NCI-H345 treated with DMSO at 0.1 percent for 48 hours (cell line): ENCODE results near the gene IGSF21.

Experiments
- DNase-seq: peaks from one replicate; lab custom pipeline; 2025; ENCODE audit not compliant: unreplicated experiment; lab: John Stamatoyannopoulos, UW

The IGSF21 gene

DNA sequence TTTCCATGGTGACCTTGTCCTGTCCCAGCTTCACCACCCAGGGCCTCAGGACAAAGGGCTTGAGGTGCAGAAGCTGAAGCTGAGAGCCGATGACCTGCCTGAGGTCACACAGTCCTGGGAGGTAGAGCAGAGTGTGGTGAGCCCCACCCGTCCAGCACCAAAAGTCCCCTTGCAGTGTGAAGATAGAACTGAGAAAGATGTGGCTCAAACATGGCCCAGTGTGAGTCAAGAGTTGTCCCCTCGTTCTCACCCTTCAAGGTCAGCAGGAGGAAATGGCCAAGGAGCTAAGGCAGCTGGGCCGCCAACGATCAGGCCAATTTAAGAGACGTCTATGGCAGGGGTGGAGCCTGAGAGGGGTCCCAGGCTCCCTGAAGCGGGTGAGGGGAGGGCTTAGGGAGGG is 215.7 kb downstream of the IGSF21 start:
- no peak for DNase-seq

DNA sequence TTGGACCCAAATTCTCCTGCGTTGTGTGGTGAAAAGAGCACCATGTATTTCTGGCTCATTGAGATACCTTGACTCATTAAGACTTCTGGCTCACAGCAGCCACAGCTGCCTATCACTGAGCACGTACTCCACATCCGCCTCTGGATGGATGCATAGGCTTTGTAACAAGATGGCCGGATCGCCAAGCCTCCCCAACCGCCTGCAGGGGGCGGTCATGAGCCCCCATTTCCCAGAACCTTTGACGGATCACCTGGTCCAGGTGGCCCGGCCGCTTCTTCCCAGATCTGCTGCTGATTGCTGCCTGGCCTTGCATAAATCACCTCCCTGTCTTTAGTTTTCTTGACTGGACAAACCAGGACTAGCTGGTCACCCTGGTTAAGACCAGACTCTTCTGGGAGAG is 216.6 kb downstream of the IGSF21 start:
- DNase-seq, result no peak

DNA sequence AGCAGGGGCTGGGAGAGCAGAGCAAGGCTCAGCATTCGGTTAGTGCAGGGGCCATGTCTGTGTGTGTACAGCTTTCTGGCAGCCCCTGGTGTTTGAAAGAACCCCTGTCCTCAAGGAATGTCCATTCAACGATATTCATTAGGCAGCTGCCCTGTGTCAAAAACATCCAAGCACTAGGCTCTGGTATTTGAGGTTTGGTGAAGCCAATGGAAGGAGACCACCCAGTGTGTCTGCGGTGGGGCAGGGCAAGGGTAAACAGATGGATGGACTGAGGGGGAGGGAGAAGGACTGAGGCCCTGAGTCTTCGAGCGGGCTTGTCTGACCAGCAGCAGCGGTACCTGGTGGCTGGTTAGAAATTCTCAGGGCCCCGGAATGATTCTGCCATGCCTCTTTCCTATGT is 217.5 kb downstream of the IGSF21 start:
- DNase-seq, result no peak

DNA sequence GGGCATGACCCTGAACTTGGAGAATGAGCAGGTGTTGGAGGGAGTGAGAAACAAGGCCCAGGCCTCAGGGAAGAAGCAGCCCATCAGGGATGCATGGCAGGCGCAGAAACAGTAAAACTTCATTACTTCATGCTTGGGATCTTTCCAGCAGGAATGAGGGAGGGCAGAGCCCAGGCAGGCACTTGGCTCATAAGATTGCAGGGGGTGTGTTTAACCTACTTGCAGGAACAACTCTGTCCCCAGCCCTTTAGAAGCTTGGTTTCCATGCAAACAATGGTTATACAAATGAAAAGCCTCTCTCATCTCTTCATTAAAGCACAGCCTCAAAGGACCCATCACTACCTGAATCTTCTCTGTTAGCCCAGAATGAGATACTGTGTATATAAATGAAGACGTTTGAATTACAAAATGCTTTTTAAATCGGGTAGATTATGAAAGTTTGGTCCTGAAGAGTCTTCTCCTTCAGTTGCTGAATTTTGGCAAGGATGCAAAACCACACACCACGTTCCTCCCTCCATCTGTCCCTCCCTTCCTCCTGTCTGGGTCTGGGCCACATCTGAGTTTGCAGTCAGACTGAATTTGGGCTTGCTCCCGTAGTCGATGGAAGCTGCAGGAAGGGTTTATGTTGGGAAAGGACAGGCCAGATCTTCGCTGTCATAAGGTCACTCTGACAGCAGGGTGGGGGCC is 218.8 kb downstream of the IGSF21 start:
- no peak for DNase-seq

DNA sequence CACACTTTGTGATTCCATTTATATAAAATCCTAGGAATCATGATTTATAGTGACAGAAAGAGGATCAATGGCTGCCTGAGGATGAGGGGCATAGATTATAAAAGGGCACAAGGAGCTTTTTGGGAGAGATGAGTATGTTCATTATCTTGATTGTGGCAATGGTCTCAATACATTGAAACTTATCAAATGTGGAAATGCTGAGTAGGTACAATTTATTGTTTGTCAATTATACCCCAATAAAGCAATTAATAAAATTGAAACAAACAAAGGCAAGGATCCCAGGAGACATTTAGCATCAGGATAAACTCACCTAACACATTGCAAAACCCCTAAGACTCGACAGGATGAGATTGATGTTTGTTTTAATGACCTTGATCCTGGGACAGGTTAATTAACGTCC is 220.1 kb downstream of the IGSF21 start:
- no peak for DNase-seq

DNA sequence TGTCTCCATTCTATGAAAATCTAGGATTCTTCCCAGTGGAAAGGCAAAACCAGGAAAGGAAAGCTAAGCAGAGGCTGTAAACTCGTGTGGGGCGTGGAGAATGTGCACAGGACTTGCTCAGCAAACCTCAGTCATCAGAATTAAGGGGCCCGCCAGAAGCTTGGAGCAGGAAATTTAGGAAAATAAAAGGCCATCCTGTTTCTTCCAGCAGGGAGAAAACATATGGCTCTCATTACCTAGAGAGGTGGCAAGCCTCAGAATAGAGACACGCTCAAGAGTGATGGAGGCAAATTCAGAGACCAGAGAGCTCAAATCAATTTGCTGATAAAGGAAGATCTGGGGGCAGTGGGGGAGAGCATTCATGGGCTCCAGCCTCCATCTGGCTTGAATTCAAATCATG is 221.2 kb downstream of the IGSF21 start:
- DNase-seq, result no peak

DNA sequence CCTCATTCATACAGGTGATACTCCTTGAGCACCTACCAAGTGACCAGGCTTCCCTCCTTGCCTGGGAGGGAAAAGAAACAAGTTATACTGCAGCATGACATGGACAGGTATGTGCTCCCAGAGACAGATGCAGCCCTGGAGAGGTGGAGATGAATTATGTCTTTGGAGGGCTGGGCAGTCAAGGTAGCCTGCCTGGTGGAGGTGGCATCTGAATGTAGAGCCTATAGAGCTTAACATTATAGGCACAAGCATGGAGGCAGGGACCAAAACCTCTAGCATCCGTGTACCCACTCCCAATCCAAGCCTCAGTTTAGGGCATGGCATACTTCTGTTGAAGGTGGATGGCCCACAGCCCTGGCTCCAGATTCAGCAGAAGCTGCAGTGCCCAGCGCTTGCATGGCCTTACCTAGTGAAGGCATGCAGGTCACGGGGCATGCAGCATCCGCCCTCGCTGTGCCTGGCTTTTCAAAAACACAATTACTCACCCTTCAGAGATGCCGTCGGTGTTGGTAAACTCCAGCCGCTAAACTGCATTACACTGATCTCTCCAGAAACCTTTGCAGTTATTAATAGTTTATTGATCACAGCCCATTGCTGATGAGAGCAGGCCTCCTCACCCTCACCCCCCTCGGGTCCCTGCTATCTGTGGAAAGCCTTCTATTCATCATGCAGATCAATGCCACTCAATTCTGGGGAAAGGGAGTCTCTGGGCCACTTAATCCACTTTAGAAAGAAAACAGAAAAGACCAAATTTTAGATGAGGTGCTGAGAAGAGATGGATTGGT is 222.1 kb downstream of the IGSF21 start:
- no peak for DNase-seq

DNA sequence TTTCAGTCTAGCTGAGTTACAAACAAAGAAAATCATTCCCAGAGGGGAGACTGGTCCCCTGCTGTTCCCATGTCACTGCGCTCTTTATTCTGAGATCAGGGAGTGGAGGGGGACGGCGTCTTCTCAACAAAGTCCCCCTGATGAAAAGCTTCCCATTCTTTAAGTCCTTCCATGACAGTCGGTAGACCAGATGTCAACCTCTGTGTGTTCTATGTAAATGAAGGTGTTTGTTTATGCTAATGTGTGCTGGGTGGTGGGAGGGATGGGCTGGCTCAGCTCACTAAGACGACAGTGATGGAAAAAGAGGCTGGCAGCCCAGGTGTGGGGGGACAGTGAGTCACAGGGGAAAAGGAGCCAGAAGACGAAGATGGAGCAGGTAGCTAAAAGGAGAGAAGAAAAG is 225.0 kb downstream of the IGSF21 start:
- DNase-seq, result peak; percentile 54

DNA sequence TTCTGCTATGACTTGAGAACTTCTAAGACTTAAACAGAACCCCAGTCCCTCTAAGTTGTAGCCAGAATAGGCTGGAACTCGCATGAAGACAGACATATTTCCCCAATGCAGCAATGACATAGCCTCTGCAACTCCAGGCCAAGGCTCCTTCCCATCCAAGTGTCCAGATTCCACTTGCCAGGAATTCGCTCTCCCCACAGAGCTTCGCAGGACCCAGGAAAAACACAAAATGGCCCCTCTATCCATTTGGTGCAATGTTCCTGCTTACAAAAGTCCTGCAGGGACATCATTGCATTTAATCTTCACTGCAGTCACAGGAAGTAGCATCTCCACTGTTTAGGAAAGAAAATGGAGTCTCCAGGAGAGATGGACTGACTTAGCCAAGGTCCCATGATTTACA is 225.6 kb downstream of the IGSF21 start:
- no peak for DNase-seq

DNA sequence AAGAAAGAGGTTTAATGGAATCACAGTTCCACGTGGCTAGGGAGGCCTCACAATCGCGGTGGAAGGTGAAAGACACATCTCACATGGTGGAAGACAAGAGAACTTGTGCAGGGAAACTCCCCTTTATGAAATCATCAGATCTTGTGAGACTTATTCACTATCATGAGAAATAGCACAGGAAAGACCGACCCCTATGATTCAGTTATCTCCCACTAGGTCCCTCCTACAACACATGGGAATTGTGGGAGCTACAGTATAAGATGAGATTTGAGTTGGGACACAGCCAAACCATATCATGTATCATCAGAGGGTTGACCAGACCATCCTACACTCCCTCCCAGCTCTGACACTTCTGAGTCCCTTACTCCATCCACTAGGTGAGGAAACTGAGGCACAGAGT is 229.2 kb downstream of the IGSF21 start:
- no peak for DNase-seq

DNA sequence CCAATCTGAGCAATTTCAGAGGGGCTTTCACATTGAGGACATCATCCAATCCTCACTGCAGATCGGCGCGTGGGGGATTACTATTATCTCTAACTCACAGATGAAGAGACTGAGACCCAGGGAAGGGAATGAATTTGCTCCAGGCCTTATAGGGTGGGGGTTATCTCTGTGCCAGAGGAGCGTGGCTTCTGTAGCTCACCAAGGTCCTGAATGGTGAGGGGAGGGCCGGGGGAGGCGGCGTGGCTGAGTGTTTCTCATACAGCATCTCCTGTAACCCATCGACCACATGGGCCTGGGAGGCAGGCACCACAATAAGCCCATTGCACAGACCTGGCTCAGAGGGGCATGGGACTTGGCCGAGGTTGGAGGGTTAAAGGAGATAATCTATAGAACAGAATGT is 230.2 kb downstream of the IGSF21 start:
- DNase-seq, result no peak

DNA sequence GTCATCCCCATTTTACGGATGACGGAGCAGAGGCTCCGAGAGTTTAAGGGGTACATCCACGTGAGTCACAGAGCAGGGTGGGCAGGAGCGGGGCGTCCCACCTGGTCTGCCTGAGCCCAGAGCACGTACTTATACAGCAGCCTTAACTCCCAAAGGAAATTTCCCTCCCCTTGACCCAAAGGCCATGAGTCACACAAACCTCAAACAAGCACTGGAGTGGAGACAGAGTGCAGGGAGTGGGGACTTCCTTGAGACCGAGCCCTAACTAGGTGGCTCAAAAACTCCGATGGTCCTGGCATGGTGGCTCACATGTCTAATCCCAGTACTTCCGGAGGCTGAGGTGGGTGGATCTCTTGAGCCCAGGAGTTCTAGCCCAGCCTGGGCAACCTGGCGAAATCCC is 231.6 kb downstream of the IGSF21 start:
- DNase-seq, result no peak

DNA sequence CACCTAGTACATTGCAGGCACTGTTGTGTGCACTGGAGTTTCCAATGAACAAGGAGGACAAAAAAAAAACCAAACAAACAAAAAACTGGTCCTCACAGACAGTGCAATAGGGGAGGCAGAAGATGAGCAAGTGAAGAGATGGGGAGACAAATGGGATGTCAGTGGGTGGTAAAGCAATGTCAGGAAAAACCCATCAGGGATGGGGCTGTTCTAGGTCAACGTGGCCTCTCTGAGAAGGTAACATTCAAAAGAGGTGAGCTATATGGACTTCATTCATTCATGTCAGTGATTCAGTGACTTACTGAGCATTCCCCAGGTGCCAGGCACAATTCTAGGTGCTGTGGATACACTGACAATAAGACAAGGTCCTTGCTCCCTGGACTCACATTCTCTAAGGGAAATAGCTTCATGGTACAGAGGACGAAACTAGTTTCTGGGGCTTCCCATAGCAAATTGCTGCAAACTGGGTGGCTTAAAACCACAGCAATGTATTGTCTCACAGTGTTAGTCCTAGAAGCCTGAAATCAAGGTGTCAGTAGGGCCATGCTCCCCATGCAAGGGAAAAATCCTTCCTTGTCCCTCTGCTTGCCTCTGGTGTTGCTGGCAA is 232.7 kb downstream of the IGSF21 start:
- DNase-seq, result no peak

DNA sequence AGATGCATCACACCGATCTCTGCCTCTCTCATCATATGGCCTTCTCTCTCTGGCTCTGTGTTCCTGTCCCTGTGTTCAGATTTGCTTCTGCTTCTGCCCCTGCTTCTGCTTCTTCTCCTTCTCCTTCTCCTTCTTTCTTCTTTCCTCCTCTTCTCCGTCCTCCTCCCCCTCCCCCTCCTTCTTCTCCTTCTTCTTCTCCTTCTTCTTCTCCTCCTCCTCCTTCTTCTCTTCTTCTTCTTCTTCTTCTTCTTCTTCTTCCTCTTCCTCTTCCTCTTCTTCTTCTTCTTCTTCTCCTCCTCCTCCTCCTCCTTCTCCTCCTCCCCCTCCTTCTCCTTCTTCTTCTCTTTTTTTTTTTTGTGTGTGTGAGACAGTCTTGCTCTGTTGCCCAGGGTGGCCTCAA is 233.2 kb downstream of the IGSF21 start:
- no peak for DNase-seq

DNA sequence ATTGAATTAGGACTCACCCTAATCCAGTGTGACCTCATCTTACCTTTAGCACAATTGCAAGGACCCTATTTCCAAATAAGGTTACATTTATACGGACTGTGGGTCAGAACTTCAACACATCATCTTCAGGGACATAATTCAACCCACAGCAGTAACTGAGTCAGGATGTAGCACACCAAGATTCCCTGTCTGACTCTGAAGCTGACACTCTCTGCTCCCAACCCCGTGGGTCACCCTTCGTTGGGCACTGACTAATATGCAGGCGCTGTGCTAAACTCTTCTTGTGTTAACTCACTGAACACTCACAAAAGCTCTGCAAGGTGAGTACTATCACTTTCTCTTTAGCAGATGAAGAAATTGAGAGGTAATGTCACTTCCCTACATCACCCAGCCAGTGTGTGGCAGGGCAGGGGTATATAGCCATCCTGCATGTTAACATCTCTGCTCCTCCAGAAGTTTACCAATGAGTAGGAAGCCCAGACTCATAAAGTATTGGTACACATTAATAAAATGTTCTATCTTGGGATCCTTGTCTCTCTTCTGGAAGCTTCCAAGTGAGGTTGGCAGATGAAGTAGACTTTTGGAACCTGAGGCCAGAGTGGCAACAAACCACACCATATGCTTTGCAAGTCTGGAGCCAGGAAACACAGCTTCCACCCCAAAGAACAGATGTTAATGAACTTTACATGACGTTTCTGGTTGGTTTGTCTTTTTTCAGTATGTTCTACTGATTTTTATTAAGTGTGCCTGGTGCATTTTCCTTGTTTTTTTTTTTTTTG is 233.9 kb downstream of the IGSF21 start:
- DNase-seq, result no peak

DNA sequence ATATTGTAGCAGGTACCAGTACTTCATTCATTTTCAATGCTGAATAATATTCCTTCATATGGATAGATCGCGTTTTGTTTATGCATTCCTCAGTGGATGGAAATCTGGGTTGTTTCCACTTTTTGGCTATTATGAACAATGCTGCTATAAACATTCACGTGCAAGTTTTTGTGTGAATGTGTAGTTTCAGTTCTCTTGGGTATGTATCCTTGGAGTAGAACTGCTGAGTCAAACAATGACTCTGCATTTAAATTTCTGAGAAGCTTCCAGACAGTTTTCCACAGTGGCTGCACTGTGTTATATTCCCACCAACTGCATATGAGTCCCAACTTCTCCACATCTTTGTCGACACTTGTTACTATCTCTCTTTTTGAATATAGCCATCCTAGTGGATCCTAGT is 235.1 kb downstream of the IGSF21 start:
- no peak for DNase-seq

DNA sequence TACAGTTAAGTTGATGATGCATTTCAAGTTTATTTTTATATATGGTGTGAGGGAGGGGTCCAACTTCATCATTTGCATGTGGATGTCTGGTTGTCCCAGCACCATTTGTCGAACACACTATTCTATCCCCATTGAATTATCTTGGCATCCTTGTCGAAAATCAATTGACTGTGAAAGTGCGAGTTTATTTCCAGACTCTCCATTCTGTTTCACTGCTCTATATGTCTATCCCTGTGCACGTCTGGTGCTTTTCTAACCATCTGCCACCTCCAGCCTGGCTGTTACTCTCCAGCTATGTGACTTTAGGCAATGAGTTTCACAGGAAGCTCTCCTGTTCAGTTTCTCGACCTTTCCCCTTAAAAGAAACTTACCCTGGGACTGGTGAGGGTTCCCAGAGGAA is 236.0 kb downstream of the IGSF21 start:
- DNase-seq, result no peak

DNA sequence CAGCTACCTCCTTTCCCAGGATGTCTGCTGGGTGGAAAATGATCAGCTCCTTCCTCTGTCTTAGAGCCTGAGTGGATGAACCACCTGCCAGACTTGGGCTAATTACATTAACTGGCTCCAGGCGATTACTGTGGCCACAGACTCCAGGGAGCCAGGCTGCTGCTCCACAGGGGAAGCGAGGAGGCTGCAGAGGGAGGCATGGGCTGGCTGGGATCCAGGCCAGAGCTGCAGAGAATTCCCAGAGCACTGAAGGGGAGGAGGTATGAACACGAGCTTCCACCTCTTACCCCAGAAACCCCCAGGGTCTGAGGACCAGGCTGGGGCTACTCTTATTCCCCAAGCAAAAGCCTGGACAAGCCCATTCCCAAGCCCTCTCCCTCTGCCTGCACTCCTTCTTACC is 237.2 kb downstream of the IGSF21 start:
- peak; percentile 66 for DNase-seq

DNA sequence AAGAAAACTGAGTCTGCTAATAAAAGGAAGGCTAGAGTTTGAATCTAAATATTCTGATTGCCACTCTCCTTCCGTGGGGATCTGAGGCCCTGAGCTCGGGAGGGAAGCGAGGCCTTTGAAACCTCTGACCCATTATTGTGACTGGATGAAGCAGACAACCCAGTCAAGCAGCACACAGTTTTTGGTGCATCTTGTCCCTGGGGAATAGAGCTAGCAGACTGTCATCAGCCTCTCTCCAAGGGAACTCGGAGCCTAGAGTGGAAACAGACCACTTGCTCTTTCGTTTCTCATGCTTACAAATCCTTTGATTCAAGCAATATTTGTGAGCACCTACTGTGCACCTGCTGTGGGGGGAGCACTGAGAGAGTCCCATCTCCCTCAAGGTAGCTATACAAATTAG is 240.0 kb downstream of the IGSF21 start:
- DNase-seq, result no peak

DNA sequence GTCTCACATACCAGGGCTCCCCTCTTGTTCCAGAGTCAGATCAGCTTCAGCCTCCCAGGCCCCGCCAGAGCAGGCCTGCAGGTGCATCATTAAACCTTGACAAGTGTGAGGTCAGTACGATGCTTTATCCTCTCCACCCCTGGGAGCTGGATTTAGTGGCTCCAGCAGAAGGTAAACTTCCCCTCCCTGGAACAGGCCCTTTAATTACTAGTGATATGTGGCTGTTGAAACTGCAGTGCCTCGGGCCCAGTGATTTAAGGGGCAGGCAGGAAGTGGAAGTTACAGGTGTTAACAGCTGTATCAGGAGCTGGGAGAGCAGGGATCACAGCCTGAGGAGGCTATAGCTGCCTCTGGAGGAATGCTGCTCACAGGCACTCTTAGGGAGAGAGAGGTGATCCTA is 240.8 kb downstream of the IGSF21 start:
- no peak for DNase-seq

DNA sequence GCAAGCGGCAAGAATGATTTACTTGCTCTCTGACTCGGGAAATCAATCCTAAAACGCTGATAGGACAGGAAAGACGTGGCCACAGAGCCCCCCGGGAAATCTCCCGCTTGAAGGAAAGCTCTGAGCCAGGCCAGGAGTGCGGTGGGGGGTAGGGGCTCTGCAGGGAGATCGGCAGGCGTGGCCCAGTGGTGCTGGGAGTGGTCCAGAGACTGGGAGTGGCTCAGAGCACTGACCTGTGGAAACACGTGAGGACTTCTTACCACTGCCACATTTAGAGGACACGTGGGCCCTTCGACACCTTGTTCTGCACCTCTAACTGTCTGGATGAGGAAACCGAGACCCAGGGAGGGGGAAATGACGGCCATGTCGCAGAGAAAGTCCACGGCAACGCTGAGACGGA is 243.1 kb downstream of the IGSF21 start:
- no peak for DNase-seq

DNA sequence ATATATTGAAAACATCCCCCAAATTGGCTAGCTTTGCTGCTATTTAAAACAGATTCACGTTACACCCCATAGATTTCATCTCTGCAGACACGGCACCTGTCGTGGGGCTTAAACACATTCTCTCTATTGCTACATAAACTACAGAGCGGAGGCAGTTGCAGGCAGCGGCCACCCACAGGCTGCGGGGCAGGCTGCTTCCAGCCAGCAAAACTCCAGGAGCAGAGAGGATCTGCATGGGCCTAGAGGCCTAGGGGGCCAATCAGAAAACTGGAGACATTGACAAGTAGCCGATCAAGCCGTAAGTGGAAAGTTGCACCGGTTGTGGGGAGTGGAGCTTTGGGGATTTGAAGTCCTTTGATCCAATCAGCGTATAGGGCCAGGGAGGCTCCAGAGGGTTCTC is 244.1 kb downstream of the IGSF21 start:
- no peak for DNase-seq
